ENCODE data around the gene RNF32.

The RNF32 gene

DNA sequence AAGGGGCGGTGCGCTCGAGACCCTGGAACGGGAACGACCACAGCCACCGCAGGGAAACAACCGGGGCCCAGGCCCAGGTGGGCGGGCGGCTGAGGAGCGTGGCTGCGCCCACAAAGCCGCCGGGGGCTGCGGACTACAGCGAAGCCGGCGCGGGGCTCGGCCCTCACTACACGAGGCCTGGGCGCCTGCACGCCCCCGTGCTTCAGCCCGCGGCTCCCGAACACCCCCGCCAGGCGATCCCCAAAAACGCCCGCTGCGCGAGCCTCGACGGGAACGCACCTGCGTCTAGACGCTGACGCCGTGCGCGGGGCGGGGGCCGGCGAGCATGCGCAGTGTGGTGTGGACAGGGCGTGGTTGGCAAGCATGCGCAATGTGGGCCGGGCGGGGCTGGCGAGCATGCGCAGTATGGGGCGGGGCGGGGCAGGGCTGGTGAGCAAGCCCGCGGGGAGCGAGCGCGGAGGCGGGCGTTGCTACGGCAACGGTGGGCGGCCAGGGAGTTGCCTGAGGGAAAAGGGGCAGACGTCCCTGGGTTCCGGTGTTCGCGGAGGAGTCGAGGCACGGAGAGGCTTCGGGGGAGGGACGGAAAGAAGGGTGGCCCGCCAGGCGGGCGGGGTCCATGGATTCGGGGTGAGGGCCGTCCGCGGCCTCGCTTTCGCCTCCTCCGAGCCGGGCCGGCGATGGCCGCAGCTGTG is at the start of gene RNF32:
TSS of gene RNF32 (plus strand) at position 518 of the 692 bp plus-strand sequence. CDS start 3,104 bp downstream, outside the sequence.
- peak; percentile 97 for DNase-seq

DNA sequence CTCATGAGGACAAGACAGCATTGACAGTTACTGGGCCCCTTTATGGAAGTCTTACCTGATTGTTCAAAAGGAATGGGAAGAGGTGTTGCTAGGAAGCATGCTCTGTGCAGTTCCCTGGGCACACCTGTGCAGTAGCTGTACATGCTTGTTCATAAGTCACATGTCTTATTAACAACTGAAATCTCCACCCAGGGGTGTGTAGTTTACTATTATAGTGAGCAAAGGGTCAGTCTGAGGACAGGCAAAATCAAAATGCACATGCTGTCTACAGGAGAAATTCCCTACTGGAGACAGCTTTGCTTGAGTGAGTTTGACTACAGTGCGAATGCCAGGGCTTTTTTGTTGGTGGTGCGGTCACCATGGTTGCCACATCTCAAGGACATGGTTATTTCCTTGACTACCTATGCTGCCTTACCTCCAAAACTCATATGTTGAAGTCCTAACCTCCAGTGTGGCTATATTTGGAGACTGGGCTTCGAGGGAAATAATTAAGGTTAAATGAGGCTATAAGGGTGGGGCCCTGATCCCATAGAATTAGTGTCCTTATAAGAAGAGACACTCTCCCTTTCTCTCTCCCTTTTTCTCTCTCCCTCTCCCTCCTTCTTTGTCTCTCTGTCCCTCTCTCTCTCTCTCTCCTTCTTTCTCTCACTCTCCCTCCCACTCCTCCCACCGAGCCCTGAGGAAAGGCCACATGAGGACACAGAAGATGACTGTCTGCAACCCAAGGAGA is 48.3 kb upstream of the RNF32 start:
- DNase-seq: no peak

DNA sequence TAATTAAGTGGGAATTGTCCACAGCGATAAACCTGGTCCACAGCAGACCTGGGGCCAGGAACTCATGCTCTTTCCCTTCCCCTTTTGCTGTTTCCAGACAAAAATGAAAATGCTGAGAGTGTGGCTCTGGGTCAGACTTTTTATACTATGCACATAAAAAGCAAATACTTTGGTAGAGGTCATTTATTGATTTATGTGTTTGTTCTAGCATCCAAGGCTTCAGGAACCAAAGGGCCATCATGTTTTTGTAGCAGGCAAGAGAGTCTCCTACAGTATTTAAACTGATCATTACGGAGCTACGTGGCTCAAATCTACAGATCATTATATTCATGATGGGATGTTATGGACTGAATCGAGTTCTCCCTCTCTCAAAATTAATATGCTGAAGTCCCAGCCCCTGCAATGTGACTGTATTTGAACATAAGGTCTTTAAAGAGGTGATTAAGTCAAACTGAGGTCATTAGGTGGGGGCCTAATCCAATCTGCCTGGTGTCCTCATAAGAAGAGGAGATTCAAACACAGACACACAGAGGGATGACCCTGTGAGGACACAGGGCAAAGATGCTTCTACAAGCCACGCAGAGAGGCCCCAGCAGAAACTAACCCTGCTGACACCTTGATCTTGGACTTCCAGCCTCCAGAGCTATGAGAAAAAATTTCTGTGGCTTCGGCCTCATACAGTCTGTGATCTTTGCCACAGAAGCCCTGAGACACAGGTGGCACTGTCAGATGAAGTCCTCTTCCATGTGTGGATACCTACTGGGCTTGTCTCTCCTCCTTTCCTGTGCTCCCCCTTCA is 46.1 kb upstream of the RNF32 start:
- DNase-seq: no peak

DNA sequence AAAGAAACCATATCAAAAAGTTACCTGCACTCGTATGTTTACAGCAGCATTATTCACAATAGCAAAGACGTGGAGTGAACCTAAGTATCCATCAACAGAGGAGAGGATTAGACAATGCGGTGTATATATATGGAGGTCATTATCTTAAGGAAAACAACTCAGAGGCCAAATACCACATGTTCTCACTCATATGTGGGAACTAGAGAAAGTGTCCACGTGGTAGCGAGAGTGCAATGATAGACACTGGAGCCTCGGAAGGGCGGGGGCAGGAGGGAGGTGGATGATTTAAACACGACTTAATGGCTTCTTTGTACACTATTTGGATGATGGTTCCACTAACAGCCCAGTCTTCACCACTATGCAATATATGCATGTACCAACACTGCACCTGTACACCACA is 40.1 kb upstream of the RNF32 start:
- DNase-seq: no peak

DNA sequence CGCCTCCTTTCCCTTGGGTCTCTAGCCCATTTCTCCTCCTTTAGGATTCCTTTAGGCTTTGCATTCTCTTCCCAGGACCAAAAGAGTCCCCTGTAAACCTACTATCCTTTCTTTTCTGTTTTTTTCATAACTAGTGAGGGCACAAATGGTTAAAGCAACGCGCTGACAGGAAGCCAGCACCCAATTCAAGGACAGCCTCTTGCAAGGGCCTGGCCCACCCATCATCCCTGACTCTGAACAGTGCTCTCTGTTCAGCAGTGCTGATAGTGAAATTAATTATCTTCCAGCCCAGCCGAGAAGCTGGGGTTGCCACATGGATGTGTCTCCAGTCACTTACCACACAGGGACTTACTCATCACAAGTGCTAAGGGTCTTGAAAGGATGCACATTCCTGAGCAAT is 38.3 kb upstream of the RNF32 start:
- DNase-seq: no peak

DNA sequence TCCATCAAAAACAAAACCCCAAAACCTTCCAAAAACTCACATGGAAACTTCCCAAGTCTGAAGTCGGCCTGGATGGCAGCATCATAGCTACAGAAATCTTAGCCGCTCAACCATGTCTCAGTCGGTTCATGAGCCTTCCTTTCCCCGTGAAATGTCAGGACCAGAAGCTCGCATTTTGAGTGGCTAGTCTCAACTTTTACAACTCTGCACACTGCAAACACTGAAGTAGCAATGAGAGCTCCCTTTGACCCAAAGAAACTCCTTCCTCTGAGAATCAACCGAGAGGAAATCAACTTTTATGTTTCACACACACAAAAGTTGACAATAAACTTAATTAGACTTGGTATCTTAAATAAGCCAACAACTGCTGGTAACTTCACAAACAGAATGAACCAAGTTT is 37.6 kb upstream of the RNF32 start:
- DNase-seq: no peak

DNA sequence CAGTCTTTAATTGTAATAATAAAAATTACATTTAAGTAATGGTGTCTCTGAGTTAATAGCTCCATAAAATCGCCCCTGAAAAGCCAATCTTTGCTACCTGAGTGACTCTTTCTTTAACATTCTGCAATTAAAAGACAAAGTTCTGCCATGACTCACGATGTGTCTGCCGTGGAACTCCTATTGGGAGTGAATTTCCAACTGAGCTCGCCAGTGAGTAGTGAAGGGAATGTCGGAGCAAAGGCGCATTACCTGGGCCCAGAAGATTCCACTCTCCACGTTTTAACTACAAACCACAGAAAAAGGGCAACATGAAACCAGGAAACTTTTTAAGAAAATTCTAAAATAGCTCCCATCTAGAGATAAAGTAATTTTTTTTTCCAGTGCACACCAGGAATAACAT is 36.9 kb upstream of the RNF32 start:
- no peak for DNase-seq

DNA sequence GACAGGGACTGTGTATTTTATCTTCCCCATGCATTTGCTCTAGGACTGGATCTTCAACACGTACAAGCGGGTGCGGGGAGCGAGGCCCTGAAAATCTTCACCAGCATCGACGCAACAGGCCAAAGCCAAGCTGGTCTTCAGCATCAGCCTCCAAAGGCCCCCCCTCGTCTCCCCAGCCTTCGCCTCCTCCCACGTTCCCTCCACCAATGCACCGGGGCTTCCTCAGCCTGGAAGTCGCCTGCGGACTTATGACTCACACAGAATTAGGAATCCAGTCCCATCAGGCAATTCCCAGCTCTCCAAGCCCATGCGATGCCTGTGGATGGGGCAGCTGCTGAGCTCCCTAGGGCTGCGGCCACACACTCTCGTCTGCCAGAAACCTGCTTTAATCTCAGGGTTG is 36.3 kb upstream of the RNF32 start:
- no peak for DNase-seq

DNA sequence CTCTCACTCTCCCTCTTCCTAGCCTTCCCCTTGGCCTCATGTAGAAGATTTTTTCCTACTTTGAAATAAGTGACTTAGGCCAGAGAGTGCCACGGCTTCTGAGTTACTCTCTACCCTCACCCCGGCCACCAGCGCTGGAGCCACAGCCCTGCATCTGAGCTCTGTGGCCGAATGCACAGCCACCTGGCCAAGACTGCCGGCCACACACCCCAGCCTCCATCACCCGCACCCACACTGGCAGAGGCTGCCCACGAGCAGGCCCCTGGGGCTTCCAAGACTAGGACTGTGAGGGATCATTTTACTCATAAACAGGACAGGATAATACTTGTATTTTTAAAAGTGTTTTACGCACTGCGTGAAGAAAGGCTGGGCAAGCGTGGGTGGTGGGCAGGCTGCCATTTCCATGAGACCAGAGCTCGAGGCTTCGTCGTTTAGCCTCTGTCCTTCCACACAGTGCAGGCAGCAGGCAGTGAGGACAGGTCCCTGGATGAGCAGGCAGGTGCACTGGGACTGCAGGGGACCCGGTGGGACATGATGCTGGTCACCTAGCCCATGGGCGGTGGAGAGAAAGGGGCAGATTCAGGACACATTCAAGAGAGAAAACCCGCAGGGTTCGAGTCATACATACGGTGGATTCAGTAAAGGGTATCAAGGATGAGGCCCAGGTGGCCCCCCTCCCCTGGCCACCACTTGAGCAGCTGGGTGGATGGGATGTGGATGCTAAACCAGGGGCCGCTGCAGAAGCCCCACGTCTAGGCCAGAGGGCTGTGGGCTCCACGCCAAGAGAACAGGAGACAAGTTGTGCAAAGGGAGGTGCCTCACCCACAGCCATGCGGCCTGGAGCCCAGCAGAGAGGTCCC is 35.5 kb upstream of the RNF32 start:
- no peak for DNase-seq

DNA sequence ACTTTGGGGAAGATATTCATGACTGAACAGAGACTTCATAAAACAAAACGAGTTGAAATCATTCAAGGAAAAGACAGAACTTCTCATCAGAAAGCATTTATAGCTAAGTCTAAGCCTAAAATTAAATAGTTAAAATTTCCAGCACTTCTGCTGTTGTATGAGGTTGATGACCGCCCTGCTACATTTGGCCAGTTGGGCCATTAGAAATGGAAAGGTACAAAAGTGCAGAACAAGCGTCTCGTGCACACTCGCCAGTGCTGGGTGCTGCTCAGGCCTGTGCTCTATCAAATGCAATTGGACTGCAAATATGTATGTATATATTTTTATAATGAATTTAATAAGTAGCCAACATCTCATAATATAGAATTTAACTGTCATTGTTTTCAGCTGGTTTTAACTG is 34.4 kb upstream of the RNF32 start:
- no peak for DNase-seq

DNA sequence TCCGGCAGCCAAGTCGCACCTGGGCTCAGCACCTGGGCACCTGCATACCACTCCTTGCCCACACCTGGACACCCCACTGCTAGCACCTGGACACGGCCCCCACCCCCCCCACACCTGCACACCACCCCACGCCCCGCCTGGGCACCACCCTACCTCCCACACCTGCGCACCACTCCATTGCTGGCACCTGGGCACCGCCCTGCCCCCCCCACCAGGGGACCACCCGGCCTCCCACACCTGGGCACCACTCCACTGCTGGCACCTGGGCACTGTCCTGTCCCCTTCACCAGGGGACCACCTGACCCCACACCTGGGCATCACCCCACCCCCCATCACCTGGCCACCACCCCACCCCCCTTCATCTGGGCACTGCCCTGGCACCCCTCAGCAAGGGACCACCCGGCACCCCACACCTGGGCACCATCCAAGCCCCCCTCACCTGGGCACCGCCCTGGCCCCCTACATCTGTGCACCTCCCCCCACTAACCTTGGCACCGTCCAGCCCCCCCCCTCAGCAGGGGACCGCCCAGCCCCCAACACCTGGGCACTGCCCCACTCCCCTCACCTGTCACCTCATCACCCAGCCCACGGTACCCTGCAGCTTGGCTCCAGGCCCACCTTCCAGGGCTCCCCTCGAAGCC is 33.8 kb upstream of the RNF32 start:
- no peak for DNase-seq

DNA sequence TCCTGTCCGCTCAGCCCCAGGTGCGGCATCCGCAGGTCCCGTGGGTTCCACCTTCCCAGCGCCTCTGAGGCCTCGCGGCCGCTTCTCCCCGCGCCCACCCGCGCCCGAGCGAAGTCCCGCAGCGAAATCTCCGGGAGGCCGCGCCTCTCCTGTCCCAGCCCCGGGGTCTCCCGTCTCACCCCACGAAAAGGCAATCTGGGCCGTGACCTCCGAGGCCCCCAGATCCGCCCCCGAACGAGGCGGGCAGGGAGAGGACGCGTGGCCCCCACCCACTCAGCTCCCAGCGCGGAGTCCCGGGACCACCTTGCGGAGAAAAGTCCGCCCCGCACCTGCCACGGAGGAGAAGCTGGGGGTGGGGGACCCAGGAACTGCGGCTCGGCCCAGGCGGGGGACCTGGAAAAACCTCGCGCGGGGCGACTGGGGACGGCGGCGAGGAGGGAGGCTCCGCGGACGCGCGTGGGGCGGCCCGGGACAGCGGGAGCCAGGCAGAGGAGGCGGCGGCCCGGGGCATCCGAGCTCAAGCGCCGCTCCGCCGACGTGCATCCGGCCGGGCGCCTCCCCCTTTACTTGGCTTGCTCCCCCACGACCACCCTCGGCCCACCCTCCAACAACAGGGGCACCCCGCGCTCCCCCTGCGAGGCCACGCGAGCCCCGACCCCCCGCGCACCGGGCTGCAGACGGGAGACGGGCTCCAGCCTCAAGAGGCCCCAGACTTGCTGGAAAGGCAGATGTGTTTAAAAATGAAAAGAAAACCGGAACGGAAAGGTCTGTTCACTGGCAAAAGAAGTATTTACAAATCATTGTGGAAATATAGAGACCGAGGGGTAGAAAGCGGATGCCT is 33.0 kb upstream of the RNF32 start:
- no peak for DNase-seq

DNA sequence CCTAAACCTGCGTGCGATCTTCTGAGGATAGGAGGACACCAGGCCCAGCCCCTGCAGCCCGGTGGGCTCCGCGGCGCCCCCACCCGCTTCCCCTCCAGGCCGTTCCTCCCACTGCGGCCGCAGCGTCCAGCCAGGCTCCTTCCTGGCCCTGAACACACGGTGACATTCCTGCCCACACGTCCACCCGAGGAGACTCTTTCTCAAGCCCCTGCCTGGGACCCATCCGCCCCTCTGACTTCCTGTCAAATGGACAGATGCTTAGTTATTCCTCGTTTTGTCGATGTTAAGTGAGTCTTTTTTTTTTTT is 32.4 kb upstream of the RNF32 start:
- DNase-seq: no peak

DNA sequence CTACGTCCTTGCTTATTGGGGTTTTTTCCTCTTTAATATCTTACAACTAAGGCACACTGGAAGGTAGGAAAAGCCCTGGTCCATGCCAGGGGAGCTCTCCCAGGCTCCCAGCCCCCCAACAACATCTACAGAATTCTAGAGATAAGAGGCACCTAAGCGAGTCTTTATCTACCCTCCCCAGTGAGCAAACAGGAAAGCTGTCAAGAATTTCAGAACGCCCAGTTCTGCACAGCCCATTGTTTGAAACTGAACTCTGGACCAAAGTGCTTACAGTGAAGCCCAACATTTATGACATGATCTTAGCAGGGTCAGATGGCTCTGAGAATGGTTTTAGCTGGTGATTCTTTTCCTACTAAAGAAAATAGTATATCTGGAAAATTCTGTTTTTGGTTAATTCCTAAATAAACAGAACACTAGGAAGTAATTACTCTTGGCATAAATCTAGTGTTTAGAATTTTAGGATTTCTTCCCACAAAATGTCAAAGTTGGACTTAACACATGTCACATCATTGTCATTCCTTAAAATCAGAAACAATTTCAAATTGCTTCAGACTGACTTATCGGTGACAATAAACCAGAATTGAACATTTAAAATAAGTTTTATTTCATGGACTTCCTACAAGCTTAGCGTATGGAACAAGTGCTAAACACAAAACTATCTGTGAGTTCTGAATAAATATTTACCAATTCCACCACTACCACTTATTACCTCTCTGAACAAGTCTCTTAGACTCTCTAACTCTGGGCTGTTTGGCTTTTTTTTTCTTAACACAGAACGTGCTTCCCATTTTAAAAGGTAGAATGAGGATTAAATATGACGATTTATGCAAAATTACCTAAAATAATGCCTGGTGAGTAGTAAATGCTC is 31.3 kb upstream of the RNF32 start:
- DNase-seq: no peak

DNA sequence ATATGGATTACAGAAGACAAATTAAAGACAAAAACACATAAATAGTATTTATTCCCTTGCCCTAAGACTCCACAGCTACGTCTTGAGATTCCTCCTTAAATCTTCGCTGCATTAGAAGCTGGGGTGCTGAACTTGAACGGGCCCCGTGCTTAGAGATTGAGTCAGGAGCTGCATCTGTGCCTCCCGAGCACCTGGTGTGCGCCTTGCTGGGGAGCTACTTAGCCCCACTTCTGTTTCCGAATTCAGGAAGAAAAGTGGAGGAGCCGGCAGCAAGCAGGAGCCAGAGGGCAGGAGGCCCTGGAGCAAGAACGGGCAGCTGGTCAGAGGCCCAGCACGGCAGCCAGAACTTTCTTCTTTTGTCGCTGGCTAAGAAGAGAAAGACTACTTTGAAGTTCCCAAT is 30.4 kb upstream of the RNF32 start:
- no peak for DNase-seq

DNA sequence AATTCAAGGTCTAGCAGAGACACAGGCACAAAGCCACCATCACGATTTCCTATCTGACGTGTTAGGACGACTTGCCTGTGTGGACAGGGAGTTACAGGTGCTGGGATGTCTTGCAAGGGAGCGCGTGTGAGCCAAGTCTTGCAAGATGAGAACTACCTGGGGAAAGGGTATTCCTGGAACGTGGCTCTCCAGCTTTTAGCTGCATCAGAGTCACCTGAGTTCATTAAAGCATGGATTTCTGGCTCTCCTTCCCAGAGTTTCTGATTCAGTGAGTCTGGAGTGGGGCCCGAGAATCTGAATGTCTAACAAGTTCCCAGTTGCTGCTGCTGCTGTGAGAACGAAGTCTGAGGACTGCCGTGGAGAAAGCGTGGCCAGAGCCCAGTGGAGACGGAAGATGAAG is 30.0 kb upstream of the RNF32 start:
- DNase-seq: no peak

DNA sequence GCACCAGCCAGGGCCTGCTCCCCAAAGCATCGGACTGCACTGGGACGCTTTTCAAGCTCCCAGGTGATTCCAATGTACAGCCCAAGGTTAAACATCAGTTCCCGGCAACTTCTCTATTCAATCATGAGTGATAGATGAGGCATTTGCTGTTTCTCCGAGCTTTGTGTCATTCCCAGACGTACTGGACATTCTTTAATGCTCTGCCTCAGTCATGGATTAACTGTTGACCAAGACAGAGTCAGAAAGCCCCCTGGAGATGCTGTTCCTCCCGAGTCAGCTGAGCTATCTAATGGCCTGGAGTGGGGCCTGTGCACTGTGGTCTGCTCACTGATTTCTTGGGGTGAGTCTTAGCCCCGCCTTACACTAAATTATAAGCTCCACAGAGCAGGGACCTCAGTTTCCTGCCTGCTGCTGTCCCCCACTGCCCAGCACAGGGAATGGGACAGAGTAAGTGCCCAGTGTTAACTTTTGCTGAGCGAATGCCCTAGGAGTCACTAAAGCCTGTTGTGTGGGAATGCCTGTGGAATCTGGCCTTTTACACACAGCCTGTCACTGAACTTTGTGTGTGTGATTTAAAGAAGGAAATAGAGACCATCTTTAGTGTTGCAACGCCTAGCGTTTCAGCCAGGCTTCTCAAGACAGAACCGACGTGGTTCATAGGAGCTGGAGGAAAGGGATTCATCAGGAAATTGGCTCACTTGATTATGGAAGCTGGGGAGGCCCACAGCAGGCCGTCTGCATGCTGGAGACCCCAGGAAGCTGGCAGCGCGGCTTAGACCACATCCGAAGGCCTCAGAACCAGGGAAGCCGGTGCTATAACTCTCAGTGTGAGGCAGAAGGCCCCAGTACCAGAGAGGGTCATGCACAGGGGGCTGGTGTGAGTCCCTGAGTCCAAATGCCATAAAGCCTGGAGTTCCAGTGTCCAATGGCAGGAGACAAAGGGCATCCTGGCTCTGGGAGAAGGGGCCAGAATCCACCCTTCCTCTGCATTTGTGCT is 29.3 kb upstream of the RNF32 start:
- DNase-seq: no peak

DNA sequence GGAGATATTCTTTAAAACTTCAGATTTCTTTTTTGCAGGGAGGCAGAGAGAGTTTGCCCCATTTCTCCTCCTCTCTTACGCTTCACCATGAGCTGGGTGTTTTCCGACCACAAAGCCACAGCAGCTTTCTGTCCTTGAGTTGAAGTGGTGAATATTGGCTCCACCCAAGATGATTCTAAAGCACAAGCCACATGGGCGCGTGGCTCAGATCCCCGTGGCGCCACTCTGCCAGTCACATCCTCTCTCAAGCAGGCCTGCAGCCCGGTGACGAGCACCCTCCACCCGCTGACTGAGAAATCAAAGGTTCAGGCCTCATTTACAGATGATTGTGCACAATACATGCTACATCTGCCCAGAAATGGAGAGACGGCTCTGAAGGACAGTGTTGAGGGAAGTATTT is 27.6 kb upstream of the RNF32 start:
- peak; percentile 78 for DNase-seq

Data from CD4-positive, alpha-beta T cell treated with Interleukin-12 subunit alpha and Interleukin-12 subunit beta, for 1 hour (primary cell).